ENCODE measurements around the gene ADSS2. TPM values are rescaled to one million over a fixed set of nuclear protein-coding genes. Genes with fewer than 3 reads are reported as not detected.

ADSS2 gene
- total RNA-seq, 1 donor from 2014 or later = 38.3 TPM

- DNase-seq (ENCODE audit: low spot score in 2 of 2) = no peak
Observed at GRCh38 chr1:244431166-244431565, 20.5 kb downstream of the ADSS2 start.

DNA sequence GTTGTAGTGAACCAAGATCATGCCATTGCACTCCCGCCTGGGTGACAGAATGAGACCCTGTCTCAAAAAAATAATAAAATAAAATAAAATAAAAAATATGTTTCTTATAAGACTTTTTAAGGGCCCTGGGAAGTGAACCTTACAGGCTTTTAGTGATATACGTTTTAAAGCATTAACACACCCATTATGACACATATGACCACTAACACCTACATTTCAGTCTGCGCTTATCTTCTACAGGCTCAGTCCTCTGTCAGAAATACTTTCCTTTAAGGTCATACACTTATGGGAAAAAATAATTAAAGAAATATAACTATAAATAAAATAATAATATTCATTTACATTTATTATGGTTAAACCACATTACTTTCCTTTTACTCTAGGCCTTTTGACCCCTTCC, 21.9 kb downstream of the ADSS2 start:
- no peak for DNase-seq (ENCODE audit: low spot score in 2 of 2)
- intact Hi-C loops (cut with DNase I) = no loop called here
- Histone ChIP-seq H3K27me3 (no peaks in the 10 kb centered on the region), H3K9me3 (no peaks in the 10 kb centered on the region), H3K27ac (no peak overlapping the region), H3K4me3 (no peak overlapping the region), H3K4me1 (no peaks in the 10 kb centered on the region), H3K36me3 (peaks cover 8 to 23% of the 10 kb centered on the region in 2 donors)
- TF ChIP-seq, protein P1, sequence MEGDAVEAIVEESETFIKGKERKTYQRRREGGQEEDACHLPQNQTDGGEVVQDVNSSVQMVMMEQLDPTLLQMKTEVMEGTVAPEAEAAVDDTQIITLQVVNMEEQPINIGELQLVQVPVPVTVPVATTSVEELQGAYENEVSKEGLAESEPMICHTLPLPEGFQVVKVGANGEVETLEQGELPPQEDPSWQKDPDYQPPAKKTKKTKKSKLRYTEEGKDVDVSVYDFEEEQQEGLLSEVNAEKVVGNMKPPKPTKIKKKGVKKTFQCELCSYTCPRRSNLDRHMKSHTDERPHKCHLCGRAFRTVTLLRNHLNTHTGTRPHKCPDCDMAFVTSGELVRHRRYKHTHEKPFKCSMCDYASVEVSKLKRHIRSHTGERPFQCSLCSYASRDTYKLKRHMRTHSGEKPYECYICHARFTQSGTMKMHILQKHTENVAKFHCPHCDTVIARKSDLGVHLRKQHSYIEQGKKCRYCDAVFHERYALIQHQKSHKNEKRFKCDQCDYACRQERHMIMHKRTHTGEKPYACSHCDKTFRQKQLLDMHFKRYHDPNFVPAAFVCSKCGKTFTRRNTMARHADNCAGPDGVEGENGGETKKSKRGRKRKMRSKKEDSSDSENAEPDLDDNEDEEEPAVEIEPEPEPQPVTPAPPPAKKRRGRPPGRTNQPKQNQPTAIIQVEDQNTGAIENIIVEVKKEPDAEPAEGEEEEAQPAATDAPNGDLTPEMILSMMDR (IDR thresholded peaks at IDR 0.05) = no peak

More at GRCh38 chr1:244431166-244431565, 20.5 kb downstream of the ADSS2 start:
- Histone ChIP-seq H3K4me1 (no peaks in the 10 kb centered on the region), H3K9me3 (no peaks in the 10 kb centered on the region), H3K36me3 (peaks cover 8 to 23% of the 10 kb centered on the region in 2 donors), H3K27me3 (no peaks in the 10 kb centered on the region), H3K27ac (no peak overlapping the region), H3K4me3 (no peak overlapping the region)
- intact Hi-C loops (cut with DNase I) = no loop called here
- TF ChIP-seq, protein P1 (IDR thresholded peaks at IDR 0.05) = no peak

DNA sequence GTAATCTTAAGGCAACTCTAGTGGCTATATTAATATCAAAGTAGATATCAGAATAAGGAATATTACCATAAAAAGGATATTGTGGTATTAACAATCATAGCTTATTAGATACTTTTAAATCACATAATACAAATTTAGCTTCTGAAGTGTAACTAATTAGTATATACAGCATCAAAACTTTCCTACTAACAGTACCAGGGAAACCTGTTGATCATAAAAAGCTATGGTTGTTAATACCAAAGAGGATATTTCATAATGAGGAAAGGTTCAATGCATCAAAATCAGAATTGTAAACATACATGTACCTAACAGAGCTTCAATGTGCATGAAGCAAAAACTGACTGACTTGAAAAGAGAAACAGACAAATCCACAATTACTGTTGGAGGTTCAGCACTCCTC, 24.1 kb downstream of the ADSS2 start:
- no peaks in the 10 kb centered on the region for H3K27me3 ChIP-seq
- H3K36me3 ChIP-seq = peaks cover 4 to 25% of the 10 kb centered on the region in 2 donors
- TF ChIP-seq, protein P1 (IDR thresholded peaks at IDR 0.05) = no peak
- no peak overlapping the region for H3K4me3 ChIP-seq
- H3K27ac ChIP-seq = no peak overlapping the region
- intact Hi-C loops (cut with DNase I) = no loop called here
- no peak for DNase-seq (ENCODE audit: low spot score in 2 of 2)
- no peaks in the 10 kb centered on the region for H3K9me3 ChIP-seq
- no peaks in the 10 kb centered on the region for H3K4me1 ChIP-seq

GRCh38 chr1:244424649-244425334, 26.9 kb downstream of the ADSS2 start:
- TF ChIP-seq, protein P1 (IDR thresholded peaks at IDR 0.05) = no peak
- no peaks in the 10 kb centered on the region for H3K4me1 ChIP-seq
- no peak overlapping the region for H3K27ac ChIP-seq
- intact Hi-C loops (cut with DNase I) = no loop called here
- DNase-seq (ENCODE audit: low spot score in 2 of 2) = no peak
- peaks cover 14 to 36% of the 10 kb centered on the region in 2 donors for H3K36me3 ChIP-seq
- no peak overlapping the region for H3K4me3 ChIP-seq
- H3K27me3 ChIP-seq = no peaks in the 10 kb centered on the region
- H3K9me3 ChIP-seq = no peaks in the 10 kb centered on the region

GRCh38 chr1:244422174-244422573, 29.5 kb downstream of the ADSS2 start:
- intact Hi-C loops (cut with DNase I) = no loop called here
- Histone ChIP-seq H3K27ac (no peak overlapping the region), H3K4me1 (no peaks in the 10 kb centered on the region), H3K9me3 (no peaks in the 10 kb centered on the region), H3K36me3 (peaks cover 34 to 54% of the 10 kb centered on the region in 2 donors), H3K27me3 (no peaks in the 10 kb centered on the region), H3K4me3 (no peak overlapping the region)
- no peak for DNase-seq (ENCODE audit: low spot score in 2 of 2)
- TF ChIP-seq, protein P1 (IDR thresholded peaks at IDR 0.05) = no peak
